ENCODE results near the gene VPS35L. TPM values are rescaled to one million over a fixed set of nuclear protein-coding genes. Genes with fewer than 3 reads are reported as not detected.

The VPS35L gene
- total and polyA plus RNA-seq, 2 donors (not counting 1 experiment from before 2014, with no cell fraction given): 17.5 to 62.1 TPM

- Mint-ChIP-seq H3K4me3 (no peak overlapping the region), H3K27ac (no peak overlapping the region), H3K27me3 (no peaks in the 10 kb centered on the region), H3K9me3 (ENCODE audit: insufficient read depth) (no peaks in the 10 kb centered on the region), H3K4me1 (peaks cover 5% of the 10 kb centered on the region)
- H3K27me3 ChIP-seq (replicated peaks in 1 of 4; ENCODE audit: control extremely low read depth in 1 of 4, control insufficient read depth in 3 of 4, insufficient read depth in 4 of 4, low read length in 3 of 4): no peaks in the 10 kb centered on the region
- CTCF ChIA-PET: no interaction called here
- no peak for DNase-seq
- H3K36me3 ChIP-seq (replicated peaks in 1 of 2; ENCODE audit: control extremely low read depth in 1 of 2, control insufficient read depth in 1 of 2, extremely low read depth in 1 of 2, insufficient read depth in 2 of 2, low read length in 1 of 2): no peaks in the 10 kb centered on the region
- WGBS (ENCODE audit: insufficient coverage): 100% methylated on average over 1 of the region's 6 CpGs
- no peak overlapping the region for H3K27ac ChIP-seq (ENCODE audit: low read length in 2 of 2)
- no peak for ATAC-seq (ENCODE audit: low read depth)
- no peak for TF ChIP-seq CTCF (IDR thresholded peaks at IDR 0.05)
- no peak for TF ChIP-seq EZH2 (IDR thresholded peaks at IDR 0.05; ENCODE audit: borderline replicate concordance, insufficient read depth, low read depth, low read length, poor library complexity, severe bottlenecking)
- no peaks in the 10 kb centered on the region for H3K9me3 ChIP-seq (ENCODE audit: control extremely low read depth in 1 of 3, control insufficient read depth in 2 of 3, insufficient read depth in 1 of 3, low read length in 2 of 3)
- no peaks in the 10 kb centered on the region for H3K4me1 ChIP-seq (ENCODE audit: control insufficient read depth in 2 of 2, insufficient read depth in 2 of 2, low read length in 2 of 2)
- H3K4me3 ChIP-seq (ENCODE audit: control extremely low read depth in 1 of 5, extremely low read depth in 1 of 5, insufficient read depth in 1 of 5, low read depth in 2 of 5, low read length in 4 of 5): no peak overlapping the region
- no peak overlapping the region for H3K9ac ChIP-seq (ENCODE audit: low read length)
- intact Hi-C loops (cut with micrococcal nuclease): no loop called here
- H4K20me1 ChIP-seq (ENCODE audit: control insufficient read depth, insufficient read depth, low read length, poor library complexity, severe bottlenecking): no peaks in the 10 kb centered on the region
- H2AFZ ChIP-seq (ENCODE audit: insufficient read depth, low read depth, low read length, poor library complexity, severe bottlenecking): no peak overlapping the region
- no peaks in the 10 kb centered on the region for H3K79me2 ChIP-seq (ENCODE audit: control insufficient read depth, insufficient read depth, low read length)
- no peak overlapping the region for H3K4me2 ChIP-seq (replicated peaks; ENCODE audit: low read depth, low read length, poor library complexity, severe bottlenecking)
- POLR2A ChIA-PET: no interaction called here
These were observed 178.0 kb downstream of the VPS35L start for GRCh38 chr16:19733551-19733950.

DNA sequence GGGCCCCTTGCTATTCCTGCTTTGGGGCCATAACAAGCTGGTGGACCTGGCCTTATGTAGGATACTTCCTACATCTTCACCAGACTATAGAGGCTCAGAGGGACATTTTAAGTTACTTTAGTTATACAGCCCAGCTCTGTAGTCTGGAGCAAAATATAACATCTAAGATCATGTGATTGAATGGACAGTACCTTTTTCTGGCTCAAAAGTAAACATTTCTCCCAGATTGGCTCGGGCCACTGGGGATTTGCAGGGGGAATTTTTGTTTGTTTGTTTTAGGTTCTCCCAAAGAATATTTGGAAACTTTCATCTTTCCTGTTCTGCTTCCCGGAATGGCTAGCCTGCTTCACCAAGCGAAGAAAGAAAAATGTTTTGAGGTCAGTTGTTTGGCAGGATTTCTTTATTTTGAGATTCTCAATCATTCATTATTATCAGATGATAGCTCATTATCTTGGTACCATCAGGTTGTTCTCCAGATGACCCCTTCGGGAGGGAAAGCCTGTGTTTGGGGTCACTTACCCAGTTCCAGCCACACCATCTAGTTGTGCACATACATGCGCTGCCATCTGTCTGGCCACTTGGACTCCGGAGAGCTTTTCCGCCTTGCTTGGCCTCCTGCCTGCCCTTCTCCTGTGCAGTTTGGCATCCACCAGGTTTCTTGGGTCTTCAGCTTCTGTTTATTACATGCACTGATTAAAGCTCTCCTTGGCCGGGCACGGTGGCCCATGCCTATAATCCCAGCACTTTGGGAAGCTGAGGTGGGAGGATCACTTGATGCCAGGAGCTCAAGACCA, 179.8 kb downstream of the VPS35L start:
- Histone ChIP-seq H3K79me2 (ENCODE audit: control insufficient read depth, insufficient read depth, low read length) (no peaks in the 10 kb centered on the region), H4K20me1 (ENCODE audit: control insufficient read depth, insufficient read depth, low read length, poor library complexity, severe bottlenecking) (no peaks in the 10 kb centered on the region), H3K4me3 (ENCODE audit: control extremely low read depth in 1 of 5, extremely low read depth in 1 of 5, insufficient read depth in 1 of 5, low read depth in 2 of 5, low read length in 4 of 5) (no peak overlapping the region), H3K27ac (ENCODE audit: low read length in 2 of 2) (no peak overlapping the region), H3K9me3 (ENCODE audit: control extremely low read depth in 1 of 3, control insufficient read depth in 2 of 3, insufficient read depth in 1 of 3, low read length in 2 of 3) (no peaks in the 10 kb centered on the region), H3K4me1 (ENCODE audit: control insufficient read depth in 2 of 2, insufficient read depth in 2 of 2, low read length in 2 of 2) (no peaks in the 10 kb centered on the region), H3K9ac (ENCODE audit: low read length) (no peak overlapping the region), H3K36me3 (replicated peaks in 1 of 2; ENCODE audit: control extremely low read depth in 1 of 2, control insufficient read depth in 1 of 2, extremely low read depth in 1 of 2, insufficient read depth in 2 of 2, low read length in 1 of 2) (no peaks in the 10 kb centered on the region), H2AFZ (ENCODE audit: insufficient read depth, low read depth, low read length, poor library complexity, severe bottlenecking) (no peak overlapping the region), H3K4me2 (replicated peaks; ENCODE audit: low read depth, low read length, poor library complexity, severe bottlenecking) (no peak overlapping the region), H3K27me3 (replicated peaks in 1 of 4; ENCODE audit: control extremely low read depth in 1 of 4, control insufficient read depth in 3 of 4, insufficient read depth in 4 of 4, low read length in 3 of 4) (no peaks in the 10 kb centered on the region)
- Mint-ChIP-seq H3K9me3 (ENCODE audit: insufficient read depth) (no peaks in the 10 kb centered on the region), H3K27me3 (no peaks in the 10 kb centered on the region), H3K4me1 (peaks cover 5% of the 10 kb centered on the region), H3K27ac (no peak overlapping the region), H3K4me3 (no peak overlapping the region)
- CTCF ChIA-PET: no interaction called here
- DNase-seq (no peak), ATAC-seq (ENCODE audit: low read depth) (no peak)
- TF ChIP-seq EZH2 (IDR thresholded peaks at IDR 0.05; ENCODE audit: borderline replicate concordance, insufficient read depth, low read depth, low read length, poor library complexity, severe bottlenecking) (no peak), CTCF (IDR thresholded peaks at IDR 0.05) (no peak)
- POLR2A ChIA-PET: no interaction called here
- intact Hi-C loops (cut with micrococcal nuclease): no loop called here
- WGBS (ENCODE audit: insufficient coverage): 93% methylated on average over 5 of the region's 9 CpGs
